K562 (cell line): ENCODE results near the gene SLC3A2. TPM values are rescaled to one million over a fixed set of nuclear protein-coding genes. Genes with fewer than 3 reads are reported as not detected.

Experiments
- ATAC-seq: fragments of 200-7000 bp; cut with Tn5 transposase; 3 replicates; pipeline ENCODE4 v1.9.1; 2020; ENCODE audit warnings: moderate library complexity
- BruUV-seq: library from RNA; stranded (reverse); fragments of 400-500 nt; replicated peaks from 2 replicates; lab custom pipeline; 2021; lab: Mats Ljungman, UMichigan
- CTCF ChIA-PET: fragments of 300-600 bp; formaldehyde crosslinking; extraction: SDS; loops from one replicate; lab custom pipeline; 2021; ENCODE audit warnings: low intra/inter-chr PET ratio; lab: Yijun Ruan, JAX
- POLR2A ChIA-PET: fragments of 300-600, 350-650 bp; sonication (Branson Sonifier 250); formaldehyde crosslinking; extraction: SDS; loops from one replicate; lab custom pipeline; 2021; ENCODE audit warnings: antibody characterized with exemption, inconsistent platforms; lab: Yijun Ruan, JAX
- DNase-seq, 4 experiments: peaks; one replicate each; pipeline versions ENCODE4 v3.0.0 to v3.0.0-alpha.2; 2011 to 2018; ENCODE audit warnings: low spot score in 3 of 4, mixed read lengths in 3 of 4; ENCODE audit errors: extremely low read depth in 1 of 4
- FAIRE-seq: peaks from 2 replicates; lab custom pipeline; 2011; peaks lifted over from hg19 to GRCh38; lab: Jason Lieb, UNC
- H2AFZ ChIP-seq: 2 replicates; pipeline ENCODE4 v1.6.0; 2011; ENCODE audit warnings: low read depth, low read length, control low read depth, inconsistent platforms
- H3K27ac ChIP-seq: fragments of 200-600 bp; 3 replicates; pipeline ENCODE4 v1.8.0; 2011; ENCODE audit warnings: low read depth, mild to moderate bottlenecking, control low read depth, inconsistent platforms, low read length, moderate library complexity, mixed read lengths; ENCODE audit errors: extremely low read depth
- H3K27me3 ChIP-seq, 2 experiments: fragments of 300-600 bp in 1 of 2; 2 replicates in 1 of 2; 3 replicates in 1 of 2; pipeline versions ENCODE4 v1.6.0 to v1.8.0; 2011; ENCODE audit warnings: inconsistent platforms in 2 of 2, low read length in 2 of 2, mild to moderate bottlenecking in 1 of 2, mixed read lengths in 1 of 2, moderate library complexity in 1 of 2; ENCODE audit not compliant: control insufficient read depth in 2 of 2, insufficient read depth in 2 of 2
- H3K36me3 ChIP-seq: fragments of 300-600 bp; 3 replicates; pipeline ENCODE4 v1.8.0; 2011; ENCODE audit warnings: mild to moderate bottlenecking, low read length, inconsistent platforms; ENCODE audit not compliant: control insufficient read depth, insufficient read depth
- H3K4me1 ChIP-seq, 2 experiments: fragments of 200-600 bp in 1 of 2; replicated peaks in 1 of 2; 2 replicates in 1 of 2; 3 replicates in 1 of 2; pipeline versions ENCODE4 v1.5.1 to v1.8.0; 2011; ENCODE audit warnings: inconsistent platforms in 2 of 2, low read length in 2 of 2, mild to moderate bottlenecking in 1 of 2, mixed read lengths in 1 of 2, moderate library complexity in 1 of 2; ENCODE audit not compliant: control insufficient read depth in 2 of 2, insufficient read depth in 2 of 2
- H3K4me2 ChIP-seq: 2 replicates; pipeline ENCODE4 v1.6.1; 2011; ENCODE audit warnings: low read length, control low read depth, inconsistent platforms, mixed read lengths; ENCODE audit not compliant: insufficient read depth
- H3K4me3 ChIP-seq: fragments of 200-600 bp; sonication (generic), shearing (Covaris generic); 2 replicates; pipeline ENCODE4 v1.5.1; 2016; ENCODE audit warnings: control low read depth, inconsistent platforms
- H3K79me2 ChIP-seq: fragments of 200-600 bp; 3 replicates; pipeline ENCODE4 v1.8.0; 2011; ENCODE audit warnings: low read length, inconsistent platforms; ENCODE audit not compliant: control insufficient read depth, insufficient read depth
- H3K9ac ChIP-seq, 2 experiments: 2 replicates each; pipeline versions ENCODE4 v1.6.0 to v1.6.1; 2011; ENCODE audit warnings: low read depth in 2 of 2, low read length in 2 of 2, control low read depth in 1 of 2, inconsistent platforms in 1 of 2, mild to moderate bottlenecking in 1 of 2, mixed read lengths in 1 of 2; ENCODE audit not compliant: insufficient read depth in 1 of 2
- H3K9me1 ChIP-seq: one replicate; pipeline ENCODE4 v1.6.0; 2011; ENCODE audit warnings: inconsistent platforms, mild to moderate bottlenecking, low read length, moderate library complexity; ENCODE audit not compliant: control insufficient read depth, insufficient read depth
- H3K9me3 ChIP-seq: replicated peaks from 2 replicates; pipeline ENCODE4 v1.5.1; 2011; ENCODE audit warnings: low read depth, low read length, inconsistent platforms; ENCODE audit not compliant: control insufficient read depth, insufficient read depth
- H4K20me1 ChIP-seq: replicated peaks from 2 replicates; pipeline ENCODE4 v1.6.1; 2011; ENCODE audit warnings: low read length, inconsistent platforms, mixed read lengths; ENCODE audit not compliant: control insufficient read depth, insufficient read depth
- CCAR2 ChIP-seq: fragments of 200-400 bp; formaldehyde crosslinking; IDR thresholded peaks from 2 replicates; pipeline ENCODE4 v1.6.1; 2017; ENCODE audit warnings: mild to moderate bottlenecking, low read depth, low read length
- DPF2 ChIP-seq: fragments of 450-650 bp; IDR thresholded peaks from 2 replicates; pipeline ENCODE4 v1.6.1; 2016
- ETV1 ChIP-seq: fragments of 450-650 bp; conservative IDR thresholded peaks from 2 replicates; pipeline ENCODE4 v1.6.1; 2016; ENCODE audit warnings: missing genetic modification characterization, control low read depth, low read depth, missing compliant biosample characterization
- FOXA3 ChIP-seq, 2 experiments: fragments of 450-650 bp in 1 of 2; sonication (generic) in 1 of 2; formaldehyde crosslinking; IDR thresholded peaks in 1 of 2; conservative IDR thresholded peaks in 1 of 2; 2 replicates each; pipeline versions ENCODE4 v1.4.0 to v1.8.0; 2020 to 2022; ENCODE audit warnings: mild to moderate bottlenecking in 2 of 2, missing genetic modification reagents in 1 of 2
- HMGXB4 ChIP-seq: sonication (generic); formaldehyde crosslinking; IDR thresholded peaks from 2 replicates; pipeline ENCODE4 v1.8.1; 2023; ENCODE audit warnings: mild to moderate bottlenecking, missing genetic modification reagents
- NFXL1 ChIP-seq: fragments of 450-650 bp; formaldehyde crosslinking; IDR thresholded peaks from 2 replicates; pipeline ENCODE4 v1.4.0; 2021; ENCODE audit warnings: mild to moderate bottlenecking
- TSC22D4 ChIP-seq: fragments of 450-650 bp; IDR thresholded peaks from 2 replicates; pipeline ENCODE4 v1.6.1; 2016; ENCODE audit warnings: missing genetic modification characterization, missing biosample characterization, control low read depth
- ZNF311 ChIP-seq: fragments of 250-450 bp; sonication (Bioruptor Pico); IDR thresholded peaks from 2 replicates; pipeline ENCODE4 v1.4.0; 2020; ENCODE audit warnings: mild to moderate bottlenecking, moderate library complexity
- WGBS: fragments of 100-300 bp; shearing (Covaris generic); methylation state at CpG from one replicate; pipeline ENCODE4 v1.1.6; 2016; ENCODE audit warnings: low coverage, mixed read lengths; ENCODE audit not compliant: insufficient coverage; ENCODE audit errors: missing lambda C conversion rate; 5-methylcytosine and 5-hydroxymethylcytosine counted together
- in situ Hi-C: fragments of 300-500 bp; cut with MboI; formaldehyde crosslinking; loops from 4 replicates; pipeline ENCODE4 v1.15.0; 2018; ENCODE audit warnings: inconsistent platforms, mixed read lengths
- intact Hi-C: fragments of 100-400 bp; cut with micrococcal nuclease; formaldehyde crosslinking; loops from 2 replicates; pipeline ENCODE4 v1.14.2; 2022
- polyA plus RNA-seq, 8 experiments: library from polyadenylated mRNA; depleted of rRNA in 4 of 8; stranded (reverse) in 5 of 8; unstranded in 3 of 8; fragments of >200 nt; fragmentation: Nextera tagmentation in 2 of 8; fragmentation: Illumina TruSeq in 1 of 8; extraction: Ambion mirVana in 2 of 8; extraction: Trizol in 1 of 8; gene quantifications; 2 replicates each; pipeline versions ENCODE4 v1.2.1 to v1.2.3, GENCODE V29; 2011 to 2014; ENCODE audit warnings: inconsistent platforms in 1 of 8, missing spikeins in 1 of 8
- total RNA-seq, 7 experiments: library from RNA; depleted of rRNA in 6 of 7; stranded (reverse); fragments of >200 nt in 6 of 7; fragmentation: Illumina TruSeq in 2 of 7; extraction: Trizol in 2 of 7; gene quantifications; 2 replicates each; pipeline versions ENCODE4 v1.2.1 to v1.2.3, GENCODE V29; 2011 to 2021; ENCODE audit warnings: low replicate concordance in 1 of 7

Gene SLC3A2
- total and polyA plus RNA-seq, 9 of the 15 experiments (the other 6 are each of a cell fraction or from before 2014, with no cell fraction given), result 20.0 to 296 (median 214) TPM

DNA sequence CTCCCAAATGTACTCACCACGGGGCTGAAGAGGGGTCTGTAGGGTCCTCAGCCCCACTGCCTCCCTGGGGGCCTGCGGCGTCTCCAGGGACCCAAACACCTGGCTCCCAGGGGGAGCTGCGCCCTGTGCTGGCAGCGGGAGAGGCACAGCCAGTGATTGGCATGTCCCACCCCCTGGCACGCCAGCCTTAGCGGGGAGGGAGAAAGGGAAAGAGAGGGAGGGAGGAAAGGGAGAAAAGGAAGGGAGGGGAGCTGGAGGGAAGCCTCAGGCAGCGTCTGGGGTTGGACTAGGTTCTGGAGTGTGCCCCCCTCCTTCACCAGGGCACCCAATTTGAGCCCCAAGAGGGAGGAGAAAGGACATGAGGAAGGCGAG is 40.5 kb downstream of the SLC3A2 start, which contains the start of gene CHRM1:
Gene CHRM1 (minus strand): TSS at position 163 of the 372 bp plus-strand sequence. CDS start 10,263 bp downstream, outside the sequence.
- no peak within 1 kb of the TSS for H3K4me2 ChIP-seq

More for the DNA sequence above, 40.5 kb downstream of the SLC3A2 start, which contains the start of gene CHRM1:
- Histone ChIP-seq H3K9ac (peak within 1 kb of the TSS in 1 of 2 experiments; percentile 38; a peak in 1 of 4 replicates), H2AFZ (no peak within 1 kb of the TSS), H3K27ac (no peak within 1 kb of the TSS), H3K36me3 (no peaks in the 10 kb centered on the region), H3K9me3 (no peaks in the 10 kb centered on the region), H4K20me1 (peaks cover 10% of the 10 kb centered on the region; the same call in 1 of the 2 replicates), H3K9me1 (no peaks in the 10 kb centered on the region), H3K27me3 (peaks cover 9 to 24% of the 10 kb centered on the region in 2 experiments; a peak in 4 of 5 replicates), H3K4me3 (no peak within 1 kb of the TSS), H3K4me1 (peaks cover 19 to 54% of the 10 kb centered on the region in 2 experiments), H3K79me2 (no peaks in the 10 kb centered on the region)
- TF ChIP-seq FOXA3 (CRISPR knock-in tag; conservative IDR thresholded peaks at IDR 0.05 in 1 of 2, IDR thresholded peaks at IDR 0.05 in 1 of 2) (no peak), HMGXB4 (CRISPR knock-in tag) (no peak), TSC22D4 (tag) (no peak), NFXL1 (CRISPR knock-in tag) (no peak), ZNF311 (CRISPR knock-in tag) (no peak), ETV1 (tag) (no peak), CCAR2 (no peak), DPF2 (no peak)
- no TSS peak for BruUV-seq
- POLR2A ChIA-PET, result interaction anchor here (0.8 kb wide), 1 partner anchor 13 kb away, joined by 5 read pairs; no protein-coding TSS in a partner anchor
- FAIRE-seq, result no peak
- 27% methylated on average over 7 of the region's 9 CpGs for WGBS
- no peak for DNase-seq
- intact Hi-C loops (no loop called here), in situ Hi-C loops (no loop called here)
- CTCF ChIA-PET, result no interaction called here
- no peak for ATAC-seq
